Measurements from ENCODE around the gene GON7.
"Not testable (repeated sequence)": the region's sequence is repeated elsewhere in the genome, so short reads cannot be mapped to it uniquely, and the experiment has no call there.

The GON7 gene

DNA sequence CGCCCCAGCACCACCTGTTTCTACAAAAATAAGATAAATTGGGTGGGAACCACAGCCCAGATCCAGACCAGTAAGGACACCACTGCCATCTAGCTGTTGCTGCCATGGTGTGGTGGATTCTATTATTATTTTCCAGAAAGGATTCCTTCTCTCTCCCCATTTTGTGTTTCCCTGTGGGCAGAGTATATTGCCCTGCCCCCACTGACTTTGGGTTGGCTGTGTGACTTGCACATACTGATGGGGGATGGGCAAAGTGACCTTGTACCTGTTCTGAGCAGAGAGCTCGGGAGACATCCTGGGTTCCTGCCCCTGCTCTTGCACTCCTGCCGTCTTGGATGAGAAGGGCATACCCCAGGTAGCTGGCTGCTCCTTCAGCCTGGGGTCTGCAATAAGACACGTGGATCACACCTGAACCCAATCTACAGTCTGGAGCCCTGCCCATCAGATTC is 46.5 kb downstream of the GON7 start:
- H3K27ac Mint-ChIP-seq, result no peak overlapping the region
- no peaks in the 10 kb centered on the region for H3K4me1 Mint-ChIP-seq (ENCODE audit: low read depth in 2 of 2)
- DNase-seq (no peak), ATAC-seq (replicated peaks) (no peak)
- no peaks in the 10 kb centered on the region for H3K9me3 Mint-ChIP-seq
- H3K27me3 Mint-ChIP-seq, result no peaks in the 10 kb centered on the region
- H3K4me3 Mint-ChIP-seq, result no peak overlapping the region
- no peaks in the 10 kb centered on the region for H3K36me3 Mint-ChIP-seq (ENCODE audit: insufficient read depth)

- H3K36me3 Mint-ChIP-seq (ENCODE audit: insufficient read depth); ATAC-seq (replicated peaks); H3K4me1 Mint-ChIP-seq (ENCODE audit: low read depth in 2 of 2); DNase-seq; H3K27me3 Mint-ChIP-seq; H3K4me3 Mint-ChIP-seq; H3K9me3 Mint-ChIP-seq; H3K27ac Mint-ChIP-seq: not testable (repeated sequence)
Measured at GRCh38 chr14:93159625-93160352, 47.1 kb downstream of the GON7 start.

DNA sequence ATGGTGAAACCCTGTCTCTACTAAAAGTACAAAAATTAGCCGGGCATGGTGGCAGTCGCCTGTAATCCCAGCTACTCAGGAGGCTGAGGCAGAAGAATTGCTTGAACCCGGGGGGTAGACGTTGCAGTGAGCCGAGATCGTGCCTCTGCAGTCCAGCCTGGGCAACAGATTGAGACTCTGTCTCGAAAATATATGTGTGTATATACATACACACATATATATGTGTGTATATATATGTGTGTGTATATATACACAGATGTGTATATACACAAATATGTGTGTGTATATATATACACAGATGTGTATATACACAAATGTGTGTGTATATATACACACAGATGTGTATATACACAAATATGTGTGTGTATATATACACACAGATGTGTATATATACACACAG is 48.5 kb downstream of the GON7 start:
- not testable (repeated sequence) for H3K9me3 Mint-ChIP-seq; DNase-seq; H3K4me3 Mint-ChIP-seq; H3K36me3 Mint-ChIP-seq (ENCODE audit: insufficient read depth); ATAC-seq (replicated peaks); H3K4me1 Mint-ChIP-seq (ENCODE audit: low read depth in 2 of 2); H3K27ac Mint-ChIP-seq; H3K27me3 Mint-ChIP-seq

- Mint-ChIP-seq H3K27me3 (no peaks in the 10 kb centered on the region), H3K9me3 (no peaks in the 10 kb centered on the region), H3K4me1 (ENCODE audit: low read depth in 2 of 2) (no peaks in the 10 kb centered on the region), H3K4me3 (no peak overlapping the region), H3K27ac (no peak overlapping the region), H3K36me3 (ENCODE audit: insufficient read depth) (no peaks in the 10 kb centered on the region)
- DNase-seq (no peak), ATAC-seq (replicated peaks) (no peak)
Measured at GRCh38 chr14:93156693-93157369, 50.0 kb downstream of the GON7 start.

DNA sequence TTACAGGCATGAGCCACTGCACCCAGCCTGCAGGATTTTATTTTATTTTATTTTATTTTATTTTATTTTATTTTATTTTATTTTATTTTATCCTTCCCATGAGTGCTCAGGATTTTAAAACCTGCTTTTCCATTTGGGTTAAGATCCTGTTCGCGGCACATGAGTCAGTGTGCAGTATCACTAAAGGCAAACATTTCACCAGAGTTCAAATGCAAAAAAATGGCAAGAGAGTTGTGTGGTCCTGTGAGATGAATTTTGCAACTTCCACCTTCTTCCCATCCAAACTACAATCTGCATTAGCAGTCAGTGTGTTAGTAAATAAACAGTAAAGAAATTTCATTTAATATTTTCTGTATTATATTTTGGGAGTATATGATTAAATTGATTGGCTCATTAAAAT is 51.2 kb downstream of the GON7 start:
- Mint-ChIP-seq H3K4me3 (no peak overlapping the region), H3K9me3 (no peaks in the 10 kb centered on the region), H3K36me3 (ENCODE audit: insufficient read depth) (no peaks in the 10 kb centered on the region), H3K4me1 (ENCODE audit: low read depth in 2 of 2) (peaks cover 0 to 1% of the 10 kb centered on the region in 2 donors), H3K27ac (no peak overlapping the region), H3K27me3 (no peaks in the 10 kb centered on the region)
- no peak for DNase-seq
- ATAC-seq (replicated peaks), result no peak

GRCh38 chr14:93153121-93153520 is 53.7 kb downstream of the GON7 start:
- ATAC-seq (replicated peaks) (no peak), DNase-seq (no peak)
- H3K4me3 Mint-ChIP-seq, result no peak overlapping the region
- H3K27me3 Mint-ChIP-seq, result no peaks in the 10 kb centered on the region
- no peak overlapping the region for H3K27ac Mint-ChIP-seq
- H3K9me3 Mint-ChIP-seq, result no peaks in the 10 kb centered on the region
- peaks cover 3% of the 10 kb centered on the region for H3K36me3 Mint-ChIP-seq (ENCODE audit: insufficient read depth)
- H3K4me1 Mint-ChIP-seq (ENCODE audit: low read depth in 2 of 2), result peaks cover 0 to 1% of the 10 kb centered on the region in 2 donors

Data from effector memory CD8-positive, alpha-beta T cell (primary cell).